Omental fat pad (tissue), 4 donors: ENCODE results near the gene CACNA2D3. TPM values are rescaled to one million over a fixed set of nuclear protein-coding genes. Genes with fewer than 3 reads are reported as not detected.
"Not testable (repeated sequence)": the region's sequence is repeated elsewhere in the genome, so short reads cannot be mapped to it uniquely, and the experiment has no call there.

Source experiments
- ATAC-seq: fragments of 150-250 bp; one replicate; pipeline ENCODE4 v1.9.1; 2016; ENCODE audit warnings: mild to moderate bottlenecking, moderate library complexity; ENCODE audit not compliant: low FRiP score
- DNase-seq: peaks from one replicate; pipeline ENCODE4 v3.0.0-alpha.2; 2019; ENCODE audit warnings: low spot score
- total RNA-seq, 4 donors: library from RNA; depleted of rRNA; stranded (reverse); fragments of >200 nt; gene quantifications; one replicate each; pipeline ENCODE4 v1.1.0, GENCODE V29; 2016
- TF ChIP-seq, protein P1 (sequence below), 3 donors: fragments of 450-650 bp; IDR thresholded peaks; one replicate each; pipeline ENCODE4 v1.5.1; 2016 to 2017; ENCODE audit warnings: antibody characterized with exemption in 3 of 3, mild to moderate bottlenecking in 3 of 3, moderate library complexity in 2 of 3

The CACNA2D3 gene
- total RNA-seq, 4 donors from 2014 or later, result 2.6 to 6.1 (median 4.5) TPM

GRCh38 chr3:55090291-55090690 is 967.9 kb downstream of the CACNA2D3 start:
- no peak for DNase-seq
- TF ChIP-seq, protein P1, sequence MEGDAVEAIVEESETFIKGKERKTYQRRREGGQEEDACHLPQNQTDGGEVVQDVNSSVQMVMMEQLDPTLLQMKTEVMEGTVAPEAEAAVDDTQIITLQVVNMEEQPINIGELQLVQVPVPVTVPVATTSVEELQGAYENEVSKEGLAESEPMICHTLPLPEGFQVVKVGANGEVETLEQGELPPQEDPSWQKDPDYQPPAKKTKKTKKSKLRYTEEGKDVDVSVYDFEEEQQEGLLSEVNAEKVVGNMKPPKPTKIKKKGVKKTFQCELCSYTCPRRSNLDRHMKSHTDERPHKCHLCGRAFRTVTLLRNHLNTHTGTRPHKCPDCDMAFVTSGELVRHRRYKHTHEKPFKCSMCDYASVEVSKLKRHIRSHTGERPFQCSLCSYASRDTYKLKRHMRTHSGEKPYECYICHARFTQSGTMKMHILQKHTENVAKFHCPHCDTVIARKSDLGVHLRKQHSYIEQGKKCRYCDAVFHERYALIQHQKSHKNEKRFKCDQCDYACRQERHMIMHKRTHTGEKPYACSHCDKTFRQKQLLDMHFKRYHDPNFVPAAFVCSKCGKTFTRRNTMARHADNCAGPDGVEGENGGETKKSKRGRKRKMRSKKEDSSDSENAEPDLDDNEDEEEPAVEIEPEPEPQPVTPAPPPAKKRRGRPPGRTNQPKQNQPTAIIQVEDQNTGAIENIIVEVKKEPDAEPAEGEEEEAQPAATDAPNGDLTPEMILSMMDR (IDR thresholded peaks at IDR 0.05), result no peak
- ATAC-seq, result no peak

DNA sequence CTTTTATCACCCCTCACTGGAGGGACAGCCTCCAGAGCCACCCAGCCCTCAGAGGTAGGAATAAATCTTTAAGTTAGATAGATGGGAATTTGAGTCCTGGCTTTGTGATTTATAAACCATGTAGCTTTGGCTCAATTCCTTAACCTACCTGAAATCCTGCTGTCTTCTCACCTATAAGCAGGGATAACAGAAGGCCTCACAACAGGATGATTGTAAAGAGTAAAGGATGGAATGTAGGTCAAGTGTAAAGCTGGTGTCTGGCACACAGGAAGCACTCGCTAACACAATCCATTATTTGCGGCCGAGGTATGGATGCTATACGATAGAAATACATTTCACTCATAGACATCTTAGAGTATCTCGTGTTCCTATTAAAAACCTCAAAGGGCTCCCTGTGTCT is 968.4 kb downstream of the CACNA2D3 start:
- TF ChIP-seq, protein P1 (IDR thresholded peaks at IDR 0.05), result no peak
- ATAC-seq, result no peak

GRCh38 chr3:55091381-55092225 is 969.3 kb downstream of the CACNA2D3 start:
- no peak for DNase-seq
- no peak for ATAC-seq
- TF ChIP-seq, protein P1 (IDR thresholded peaks at IDR 0.05), result no peak

More for the DNA sequence above, 968.4 kb downstream of the CACNA2D3 start:
- DNase-seq, result no peak

- TF ChIP-seq, protein P1 (IDR thresholded peaks at IDR 0.05), result no peak
- DNase-seq (no peak), ATAC-seq (no peak)
These were observed 972.3 kb downstream of the CACNA2D3 start for GRCh38 chr3:55094676-55095075.

GRCh38 chr3:55097441-55097840 is 975.1 kb downstream of the CACNA2D3 start:
- TF ChIP-seq, protein P1 (IDR thresholded peaks at IDR 0.05), result no peak
- ATAC-seq (no peak), DNase-seq (no peak)

DNA sequence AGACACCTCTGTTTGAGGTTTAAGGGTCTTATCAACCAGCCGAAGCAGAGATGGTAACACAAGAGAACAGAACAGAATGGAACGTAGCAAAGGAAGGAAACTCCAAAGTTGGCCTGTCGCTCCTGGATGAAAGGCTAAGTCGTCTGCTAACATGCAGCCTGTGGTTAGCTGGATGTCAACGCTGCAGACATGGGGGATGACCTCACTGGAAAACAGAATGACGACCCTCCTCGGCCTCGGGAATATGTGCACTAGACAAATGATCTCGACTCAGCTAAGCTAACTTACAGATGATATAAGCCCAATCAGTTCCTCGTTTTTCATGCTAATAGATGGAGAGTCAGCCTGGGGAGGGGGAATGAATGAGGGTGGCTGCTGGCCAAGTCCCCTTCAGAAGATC is 983.3 kb downstream of the CACNA2D3 start:
- ATAC-seq (no peak), DNase-seq (no peak)
- TF ChIP-seq, protein P1 (IDR thresholded peaks at IDR 0.05), result no peak

DNA sequence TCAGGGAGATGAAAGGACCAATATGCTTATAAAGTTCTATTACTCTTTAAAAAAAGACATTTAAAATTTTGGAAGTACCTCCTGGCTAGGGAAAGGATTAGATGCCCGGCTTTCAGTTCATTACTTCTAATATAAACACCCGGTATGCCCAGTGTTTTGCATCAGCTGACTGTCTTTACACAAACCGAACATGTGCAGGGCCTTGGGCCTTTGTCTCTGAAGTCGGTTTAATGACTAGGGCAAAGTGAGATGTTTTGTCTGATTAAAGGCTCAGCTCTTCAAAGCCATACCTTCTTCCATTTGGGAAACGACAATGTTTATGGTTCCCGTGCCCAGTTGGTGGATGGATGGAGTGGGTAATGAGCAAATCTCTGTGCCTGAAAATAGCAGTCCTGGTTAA is 984.8 kb downstream of the CACNA2D3 start:
- DNase-seq (no peak), ATAC-seq (no peak)
- TF ChIP-seq, protein P1 (IDR thresholded peaks at IDR 0.05), result no peak

- ATAC-seq, DNase-seq: not testable (repeated sequence)
These were observed 989.6 kb downstream of the CACNA2D3 start for GRCh38 chr3:55111906-55112305.
